Fibroblast of lung (primary cell): ENCODE measurements around the gene HLA-DRB1. TPM values are rescaled to one million over a fixed set of nuclear protein-coding genes. Genes with fewer than 3 reads are reported as not detected.

Experiments
- DNase-seq, 2 donors: peaks; one replicate each; pipeline versions ENCODE4 v3.0.0 to v3.0.0-alpha.2; 2010; ENCODE audit warnings: low read depth in 2 of 2
- H2AFZ ChIP-seq: 2 replicates; pipeline ENCODE4 v1.5.1; 2012; ENCODE audit warnings: low read length, control low read depth, inconsistent platforms
- H3K27ac ChIP-seq: 2 replicates; pipeline ENCODE4 v1.5.1; 2011; ENCODE audit warnings: low read length, control low read depth; ENCODE audit not compliant: insufficient read depth
- H3K27me3 ChIP-seq: 2 replicates; pipeline ENCODE4 v1.5.1; 2011; ENCODE audit warnings: mild to moderate bottlenecking, low read length; ENCODE audit not compliant: control insufficient read depth, insufficient read depth
- H3K36me3 ChIP-seq: 2 replicates; pipeline ENCODE4 v1.5.1; 2011; ENCODE audit warnings: low read length; ENCODE audit not compliant: control insufficient read depth, insufficient read depth
- H3K4me1 ChIP-seq: 2 replicates; pipeline ENCODE4 v1.5.1; 2011; ENCODE audit warnings: low read length; ENCODE audit not compliant: control insufficient read depth, insufficient read depth; ENCODE audit errors: extremely low read depth
- H3K4me2 ChIP-seq: 2 replicates; pipeline ENCODE4 v1.5.1; 2011; ENCODE audit warnings: low read length, control low read depth; ENCODE audit not compliant: insufficient read depth; ENCODE audit errors: extremely low read depth
- H3K4me3 ChIP-seq, 4 experiments: fragments of 200-600 bp in 1 of 4; sonication (generic) in 1 of 4; replicated peaks in 1 of 4; 2 replicates each; pipeline ENCODE4 v1.5.1; 2011 to 2016; ENCODE audit warnings: low read length in 4 of 4, low read depth in 3 of 4, mild to moderate bottlenecking in 3 of 4, control low read depth in 2 of 4, inconsistent platforms in 1 of 4, mixed read lengths in 1 of 4; ENCODE audit not compliant: insufficient read depth in 1 of 4; ENCODE audit errors: control extremely low read depth in 1 of 4
- H3K79me2 ChIP-seq: 2 replicates; pipeline ENCODE4 v1.5.1; 2012; ENCODE audit warnings: mild to moderate bottlenecking, low read length, inconsistent platforms; ENCODE audit not compliant: control insufficient read depth, insufficient read depth
- H3K9ac ChIP-seq: 2 replicates; pipeline ENCODE4 v1.5.1; 2011; ENCODE audit warnings: mild to moderate bottlenecking, low read length, control low read depth; ENCODE audit not compliant: insufficient read depth
- H3K9me3 ChIP-seq: 2 replicates; pipeline ENCODE4 v1.5.1; 2012; ENCODE audit warnings: low read depth, low read length; ENCODE audit not compliant: control insufficient read depth, insufficient read depth
- H4K20me1 ChIP-seq: 2 replicates; pipeline ENCODE4 v1.5.1; 2011; ENCODE audit warnings: low read length; ENCODE audit not compliant: control insufficient read depth, insufficient read depth; ENCODE audit errors: extremely low read depth
- CTCF ChIP-seq, 2 donors: IDR thresholded peaks in 1 of 2; conservative IDR thresholded peaks in 1 of 2; 1 replicate in 1 of 2; 2 replicates in 1 of 2; pipeline ENCODE4 v1.5.1; 2011 to 2012; ENCODE audit warnings: low read length in 2 of 2, control low read depth in 1 of 2, inconsistent platforms in 1 of 2, low read depth in 1 of 2, mild to moderate bottlenecking in 1 of 2
- EZH2 ChIP-seq: IDR thresholded peaks from 2 replicates; pipeline ENCODE4 v1.5.1; 2012; ENCODE audit warnings: low read length, control low read depth, mild to moderate bottlenecking; ENCODE audit errors: missing control alignments
- polyA plus RNA-seq, 2 donors: library from polyadenylated mRNA; depleted of rRNA in 1 of 2; stranded (reverse) in 1 of 2; unstranded in 1 of 2; fragments of >200 nt; gene quantifications; 2 replicates each; pipeline ENCODE4 v1.2.1, GENCODE V29; 2011 to 2012; ENCODE audit warnings: missing spikeins in 1 of 2
- total RNA-seq: library from RNA; depleted of rRNA; stranded (reverse); fragments of >200 nt; gene quantifications from 2 replicates; pipeline ENCODE4 v1.2.1, GENCODE V29; 2014

Gene HLA-DRB1
- total and polyA plus RNA-seq, 2 donors (not counting 1 experiment from before 2014, with no cell fraction given) = under 0.01 to 0.42 TPM

GRCh38 chr6:32603888-32604287 lies 14.2 kb upstream of the HLA-DRB1 start:
- no peak overlapping the region for H3K4me3 ChIP-seq
- no peak for TF ChIP-seq CTCF (conservative IDR thresholded peaks at IDR 0.05 in 1 of 2, IDR thresholded peaks at IDR 0.05 in 1 of 2; ENCODE audit: low read depth in 1 of 2, low read length in 2 of 2)
- TF ChIP-seq EZH2 = no peak
- H2AFZ ChIP-seq = no peak overlapping the region

DNA sequence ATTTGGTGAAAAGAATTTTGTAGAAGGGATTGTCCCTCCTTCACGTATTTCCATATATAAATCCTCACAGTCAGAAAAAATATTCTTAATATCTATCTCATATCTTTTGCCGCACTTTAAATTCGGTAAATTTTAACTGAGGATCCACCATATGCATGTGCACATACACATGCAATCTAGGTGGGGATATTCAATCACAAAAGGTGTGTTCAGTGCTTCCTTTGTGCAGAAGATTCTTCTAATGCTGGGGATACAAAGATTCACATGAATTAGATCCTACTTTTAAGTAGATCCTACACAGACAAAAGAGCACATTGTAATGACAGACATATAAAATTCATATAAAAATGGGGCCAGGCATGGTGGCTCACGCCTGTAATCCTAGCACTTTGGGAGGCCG lies 13.6 kb upstream of the HLA-DRB1 start:
- DNase-seq = no peak

More at GRCh38 chr6:32603888-32604287, 14.2 kb upstream of the HLA-DRB1 start:
- H3K9ac ChIP-seq = no peak overlapping the region
- no peaks in the 10 kb centered on the region for H3K79me2 ChIP-seq
- H3K9me3 ChIP-seq = no peaks in the 10 kb centered on the region
- DNase-seq = no peak
- no peak overlapping the region for H3K4me2 ChIP-seq
- H3K27me3 ChIP-seq = no peaks in the 10 kb centered on the region
- H3K36me3 ChIP-seq = no peaks in the 10 kb centered on the region
- no peaks in the 10 kb centered on the region for H4K20me1 ChIP-seq
- no peak overlapping the region for H3K27ac ChIP-seq
- no peaks in the 10 kb centered on the region for H3K4me1 ChIP-seq

GRCh38 chr6:32602383-32602782 lies 12.7 kb upstream of the HLA-DRB1 start:
- TF ChIP-seq EZH2 = no peak
- TF ChIP-seq CTCF (conservative IDR thresholded peaks at IDR 0.05 in 1 of 2, IDR thresholded peaks at IDR 0.05 in 1 of 2; ENCODE audit: low read depth in 1 of 2, low read length in 2 of 2) = no peak
- H3K9ac ChIP-seq = no peak overlapping the region

More for the DNA sequence above, 13.6 kb upstream of the HLA-DRB1 start:
- TF ChIP-seq EZH2 = no peak
- Histone ChIP-seq H3K9me3 (no peaks in the 10 kb centered on the region), H3K27ac (no peak overlapping the region), H3K4me1 (no peaks in the 10 kb centered on the region), H3K27me3 (no peaks in the 10 kb centered on the region), H2AFZ (no peak overlapping the region), H4K20me1 (no peaks in the 10 kb centered on the region), H3K79me2 (no peaks in the 10 kb centered on the region), H3K9ac (no peak overlapping the region), H3K36me3 (no peaks in the 10 kb centered on the region), H3K4me3 (no peak overlapping the region), H3K4me2 (no peak overlapping the region)

More at GRCh38 chr6:32602383-32602782, 12.7 kb upstream of the HLA-DRB1 start:
- H3K4me2 ChIP-seq = no peak overlapping the region
- no peak overlapping the region for H3K27ac ChIP-seq
- H3K27me3 ChIP-seq = no peaks in the 10 kb centered on the region
- H3K9me3 ChIP-seq = no peaks in the 10 kb centered on the region
- H3K79me2 ChIP-seq = no peaks in the 10 kb centered on the region
- no peak for DNase-seq
- H4K20me1 ChIP-seq = no peaks in the 10 kb centered on the region
- H3K4me1 ChIP-seq = no peaks in the 10 kb centered on the region
- no peak overlapping the region for H3K4me3 ChIP-seq
- no peak overlapping the region for H2AFZ ChIP-seq
- no peaks in the 10 kb centered on the region for H3K36me3 ChIP-seq
